Measurements from ENCODE around the gene SLC2A4.

- TF ChIP-seq CTCF (conservative IDR thresholded peaks at IDR 0.05) (no peak), EZH2 (IDR thresholded peaks at IDR 0.05; ENCODE audit: low read depth) (no peak)
These were observed at the start of gene SLC2A4 for GRCh38 chr17:7281074-7281952.
